HEK293T (cell line): Measurements from ENCODE around the gene UBQLN1.

Experiments used
- CTCF ChIA-PET: fragments of 350-600 bp; formaldehyde crosslinking; extraction: SDS; loops from one replicate; lab custom pipeline; 2021; ENCODE audit warnings: antibody characterized with exemption, inconsistent platforms; lab: Yijun Ruan, JAX
- POLR2A ChIA-PET: fragments of 350-600 bp; formaldehyde crosslinking; extraction: SDS; loops from one replicate; lab custom pipeline; 2020; ENCODE audit warnings: antibody characterized with exemption, inconsistent platforms; lab: Yijun Ruan, JAX
- DNase-seq: peaks from one replicate; pipeline ENCODE4 v3.0.0; 2012; ENCODE audit warnings: mixed read lengths; ENCODE audit errors: extremely low spot score
- ARNT ChIP-seq: fragments of 450-650 bp; IDR thresholded peaks from 2 replicates; pipeline ENCODE4 v1.6.1; 2017; ENCODE audit warnings: mild to moderate bottlenecking
- BHLHE40 ChIP-seq: fragments of 450-650 bp; IDR thresholded peaks from 2 replicates; pipeline ENCODE4 v1.6.1; 2016; ENCODE audit warnings: mild to moderate bottlenecking, moderate library complexity, borderline replicate concordance
- CTBP1 ChIP-seq: fragments of 450-650 bp; IDR thresholded peaks from 2 replicates; pipeline ENCODE4 v1.6.1; 2016; ENCODE audit warnings: borderline replicate concordance
- ELF4 ChIP-seq: fragments of 450-650 bp; IDR thresholded peaks from 2 replicates; pipeline ENCODE4 v1.6.1; 2017; ENCODE audit warnings: antibody characterized with exemption
- FOXA1 ChIP-seq: fragments of 450-650 bp; IDR thresholded peaks from 2 replicates; pipeline ENCODE4 v1.6.1; 2016; ENCODE audit warnings: mild to moderate bottlenecking
- FOXK2 ChIP-seq: fragments of 450-650 bp; IDR thresholded peaks from 2 replicates; pipeline ENCODE4 v1.6.1; 2016; ENCODE audit warnings: mild to moderate bottlenecking
- FOXM1 ChIP-seq: fragments of 450-650 bp; IDR thresholded peaks from 2 replicates; pipeline ENCODE4 v1.6.1; 2017; ENCODE audit warnings: mild to moderate bottlenecking, borderline replicate concordance
- HDGF ChIP-seq: fragments of 450-650 bp; IDR thresholded peaks from 2 replicates; pipeline ENCODE4 v1.6.1; 2017; ENCODE audit warnings: antibody characterized with exemption, borderline replicate concordance
- L3MBTL2 ChIP-seq: fragments of 450-650 bp; conservative IDR thresholded peaks from 2 replicates; pipeline ENCODE4 v1.6.1; 2016; ENCODE audit warnings: mild to moderate bottlenecking
- LEF1 ChIP-seq: fragments of 450-650 bp; IDR thresholded peaks from 2 replicates; pipeline ENCODE4 v1.6.1; 2017; ENCODE audit warnings: mild to moderate bottlenecking, borderline replicate concordance
- NFRKB ChIP-seq: fragments of 450-650 bp; IDR thresholded peaks from 2 replicates; pipeline ENCODE4 v1.6.1; 2016; ENCODE audit warnings: mild to moderate bottlenecking, moderate library complexity
- SP1 ChIP-seq: fragments of 450-650 bp; IDR thresholded peaks from 2 replicates; pipeline ENCODE4 v1.6.1; 2017
- SUZ12 ChIP-seq: fragments of 450-650 bp; IDR thresholded peaks from 2 replicates; pipeline ENCODE4 v1.6.1; 2016; ENCODE audit warnings: mild to moderate bottlenecking
- TARDBP ChIP-seq: fragments of 450-650 bp; IDR thresholded peaks from 2 replicates; pipeline ENCODE4 v1.6.1; 2016
- ZNF384 ChIP-seq: fragments of 450-650 bp; IDR thresholded peaks from 2 replicates; pipeline ENCODE4 v1.6.1; 2016
- TF ChIP-seq, protein P1 (sequence below): fragments of 450-650 bp; IDR thresholded peaks from 2 replicates; pipeline ENCODE4 v1.6.1; 2016

Gene UBQLN1

GRCh38 chr9:83699615-83700014 is 8.1 kb downstream of the UBQLN1 start:
- no peak for DNase-seq
- POLR2A ChIA-PET = no interaction called here
- CTCF ChIA-PET = no interaction called here
- TF ChIP-seq LEF1 (no peak), HDGF (no peak), ZNF384 (no peak), NFRKB (no peak), FOXA1 (no peak), SUZ12 (no peak), BHLHE40 (no peak), FOXM1 (no peak), ARNT (no peak), FOXK2 (no peak), L3MBTL2 (no peak)
- TF ChIP-seq, protein P1, sequence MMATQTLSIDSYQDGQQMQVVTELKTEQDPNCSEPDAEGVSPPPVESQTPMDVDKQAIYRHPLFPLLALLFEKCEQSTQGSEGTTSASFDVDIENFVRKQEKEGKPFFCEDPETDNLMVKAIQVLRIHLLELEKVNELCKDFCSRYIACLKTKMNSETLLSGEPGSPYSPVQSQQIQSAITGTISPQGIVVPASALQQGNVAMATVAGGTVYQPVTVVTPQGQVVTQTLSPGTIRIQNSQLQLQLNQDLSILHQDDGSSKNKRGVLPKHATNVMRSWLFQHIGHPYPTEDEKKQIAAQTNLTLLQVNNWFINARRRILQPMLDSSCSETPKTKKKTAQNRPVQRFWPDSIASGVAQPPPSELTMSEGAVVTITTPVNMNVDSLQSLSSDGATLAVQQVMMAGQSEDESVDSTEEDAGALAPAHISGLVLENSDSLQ = no peak

DNA sequence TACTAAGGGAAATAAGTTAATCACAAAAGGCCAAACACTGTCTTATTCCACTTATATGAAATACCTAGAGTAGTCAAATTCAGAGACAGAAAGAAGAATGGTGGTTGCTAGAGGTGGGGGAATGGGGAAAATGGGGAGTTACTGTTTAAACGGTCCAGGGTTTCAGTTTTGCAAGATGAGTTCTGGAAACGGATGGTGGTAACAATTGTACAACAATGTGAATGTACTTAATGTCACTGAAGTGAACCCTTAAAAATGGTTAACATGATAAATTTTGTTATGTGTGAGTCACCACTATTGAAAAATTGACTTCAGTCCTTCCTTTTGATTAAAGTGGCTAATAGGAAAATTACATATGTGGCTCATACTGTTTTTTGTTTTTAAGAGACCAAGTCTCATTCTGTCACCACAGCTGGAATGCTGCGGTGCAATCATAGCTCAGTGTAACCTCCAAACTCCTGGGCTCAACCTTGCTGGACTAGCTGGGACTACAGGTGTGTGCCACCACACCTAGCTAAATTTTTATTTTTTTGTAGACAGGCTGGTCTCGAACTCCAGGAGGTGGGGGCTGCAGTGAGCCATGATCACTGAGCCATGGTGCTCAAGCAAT is 8.7 kb downstream of the UBQLN1 start:
- CTCF ChIA-PET = no interaction called here
- DNase-seq = no peak
- POLR2A ChIA-PET = no interaction called here
- no peak for TF ChIP-seq FOXK2
- no peak for TF ChIP-seq SP1
- no peak for TF ChIP-seq ZNF384
- TF ChIP-seq, protein P1 = no peak
- TF ChIP-seq HDGF = no peak
- TF ChIP-seq CTBP1 = no peak
- TF ChIP-seq NFRKB = no peak
- TF ChIP-seq LEF1 = no peak
- TF ChIP-seq TARDBP = no peak

DNA sequence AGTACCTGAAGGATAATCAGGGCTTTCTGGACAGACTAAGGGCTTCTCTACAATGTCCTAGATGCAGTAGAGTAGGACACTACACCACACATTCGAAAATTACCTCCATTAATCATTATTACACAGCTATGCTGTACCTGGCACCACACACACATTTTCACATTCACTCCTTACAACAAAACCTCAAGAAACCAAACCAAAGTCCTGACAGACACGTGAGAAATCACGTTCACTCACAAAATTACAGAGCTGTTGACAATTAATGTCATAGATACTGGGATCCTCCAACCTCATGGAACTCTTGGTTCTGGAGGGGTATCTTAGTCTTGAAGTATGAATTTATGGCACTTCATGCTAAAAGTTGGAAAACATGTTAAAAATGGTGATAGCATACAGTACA is 16.3 kb downstream of the UBQLN1 start:
- no peak for TF ChIP-seq BHLHE40
- no peak for TF ChIP-seq TARDBP
- no peak for TF ChIP-seq ARNT
- no peak for TF ChIP-seq NFRKB
- TF ChIP-seq CTBP1 = no peak
- TF ChIP-seq SP1 = no peak
- TF ChIP-seq LEF1 = no peak
- no peak for TF ChIP-seq FOXA1
- TF ChIP-seq HDGF = no peak
- no peak for DNase-seq
- POLR2A ChIA-PET = no interaction called here
- CTCF ChIA-PET = no interaction called here

GRCh38 chr9:83688921-83689320 is 18.8 kb downstream of the UBQLN1 start:
- no peak for TF ChIP-seq ARNT
- TF ChIP-seq SUZ12 = no peak
- no peak for TF ChIP-seq HDGF
- no peak for TF ChIP-seq BHLHE40
- TF ChIP-seq CTBP1 = no peak
- no peak for TF ChIP-seq ELF4
- ChIA-PET CTCF (interaction anchor here (0.6 kb wide), 1 partner anchor 480 kb away, joined by 3 read pairs; no protein-coding TSS in a partner anchor), POLR2A (interaction anchor here (0.8 kb wide), 1 partner anchor 18 kb away, joined by 3 read pairs; no protein-coding TSS in a partner anchor)
- no peak for DNase-seq

DNA sequence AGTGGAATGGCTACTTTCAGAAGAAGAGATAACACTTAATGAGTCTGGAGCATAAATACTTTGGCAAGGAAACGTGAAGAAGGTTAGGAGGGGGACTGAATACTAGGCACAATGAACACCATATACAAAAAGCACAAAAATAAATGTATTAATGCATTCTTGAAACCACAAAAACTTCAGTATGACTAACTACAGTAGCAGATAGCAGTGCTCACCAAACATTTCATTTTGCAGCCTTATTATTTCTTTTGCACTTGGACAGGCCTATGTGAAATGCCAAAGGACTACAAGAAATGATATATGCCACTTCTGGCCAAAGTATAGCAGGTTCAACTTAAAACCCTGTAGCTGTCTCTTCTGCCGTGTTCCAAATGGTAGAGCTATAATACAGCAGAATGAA is 26.3 kb downstream of the UBQLN1 start:
- TF ChIP-seq ZNF384 = no peak
- no peak for TF ChIP-seq FOXK2
- TF ChIP-seq FOXA1 = no peak
- no peak for TF ChIP-seq BHLHE40
- TF ChIP-seq SP1 = no peak
- POLR2A ChIA-PET = no interaction called here
- CTCF ChIA-PET = no interaction called here
- DNase-seq = no peak

GRCh38 chr9:83680233-83680632 is 27.5 kb downstream of the UBQLN1 start:
- CTCF ChIA-PET = no interaction called here
- TF ChIP-seq L3MBTL2 (no peak), TARDBP (no peak), FOXK2 (no peak), ARNT (no peak), BHLHE40 (no peak), SP1 (no peak), FOXM1 (no peak), ELF4 (no peak), SUZ12 (no peak), FOXA1 (no peak), ZNF384 (no peak), NFRKB (no peak), HDGF (no peak), CTBP1 (no peak), LEF1 (no peak)
- TF ChIP-seq, protein P1 = no peak
- POLR2A ChIA-PET = no interaction called here
- no peak for DNase-seq

GRCh38 chr9:83677596-83677995 is 30.2 kb downstream of the UBQLN1 start:
- POLR2A ChIA-PET = no interaction called here
- CTCF ChIA-PET = no interaction called here
- TF ChIP-seq SUZ12 (no peak), CTBP1 (no peak), FOXK2 (no peak)
- no peak for DNase-seq
